Measurements from ENCODE around the gene TOM1L2.

Gene TOM1L2

DNA sequence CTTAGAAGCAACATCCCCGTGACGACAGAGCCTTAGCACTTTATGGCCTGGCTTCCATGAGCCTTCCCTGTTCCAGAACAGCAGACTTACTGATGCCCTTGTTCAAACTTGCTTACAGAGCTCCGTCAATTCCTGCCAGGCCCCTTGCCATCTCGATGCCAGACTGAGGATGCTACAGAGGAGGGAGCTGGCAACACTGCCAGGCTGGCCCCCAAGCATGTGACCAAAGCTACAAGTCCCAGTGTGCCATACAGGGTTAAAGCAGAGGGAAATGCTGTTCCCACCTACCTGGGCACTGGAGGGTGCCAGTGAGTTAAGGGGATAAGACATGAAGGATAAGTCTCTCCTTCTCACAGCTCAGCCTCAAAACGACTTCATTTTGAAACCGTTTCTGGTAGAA lies 102.0 kb downstream of the TOM1L2 start:
- TF ChIP-seq, protein P1, sequence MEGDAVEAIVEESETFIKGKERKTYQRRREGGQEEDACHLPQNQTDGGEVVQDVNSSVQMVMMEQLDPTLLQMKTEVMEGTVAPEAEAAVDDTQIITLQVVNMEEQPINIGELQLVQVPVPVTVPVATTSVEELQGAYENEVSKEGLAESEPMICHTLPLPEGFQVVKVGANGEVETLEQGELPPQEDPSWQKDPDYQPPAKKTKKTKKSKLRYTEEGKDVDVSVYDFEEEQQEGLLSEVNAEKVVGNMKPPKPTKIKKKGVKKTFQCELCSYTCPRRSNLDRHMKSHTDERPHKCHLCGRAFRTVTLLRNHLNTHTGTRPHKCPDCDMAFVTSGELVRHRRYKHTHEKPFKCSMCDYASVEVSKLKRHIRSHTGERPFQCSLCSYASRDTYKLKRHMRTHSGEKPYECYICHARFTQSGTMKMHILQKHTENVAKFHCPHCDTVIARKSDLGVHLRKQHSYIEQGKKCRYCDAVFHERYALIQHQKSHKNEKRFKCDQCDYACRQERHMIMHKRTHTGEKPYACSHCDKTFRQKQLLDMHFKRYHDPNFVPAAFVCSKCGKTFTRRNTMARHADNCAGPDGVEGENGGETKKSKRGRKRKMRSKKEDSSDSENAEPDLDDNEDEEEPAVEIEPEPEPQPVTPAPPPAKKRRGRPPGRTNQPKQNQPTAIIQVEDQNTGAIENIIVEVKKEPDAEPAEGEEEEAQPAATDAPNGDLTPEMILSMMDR (IDR thresholded peaks at IDR 0.05), result no peak

DNA sequence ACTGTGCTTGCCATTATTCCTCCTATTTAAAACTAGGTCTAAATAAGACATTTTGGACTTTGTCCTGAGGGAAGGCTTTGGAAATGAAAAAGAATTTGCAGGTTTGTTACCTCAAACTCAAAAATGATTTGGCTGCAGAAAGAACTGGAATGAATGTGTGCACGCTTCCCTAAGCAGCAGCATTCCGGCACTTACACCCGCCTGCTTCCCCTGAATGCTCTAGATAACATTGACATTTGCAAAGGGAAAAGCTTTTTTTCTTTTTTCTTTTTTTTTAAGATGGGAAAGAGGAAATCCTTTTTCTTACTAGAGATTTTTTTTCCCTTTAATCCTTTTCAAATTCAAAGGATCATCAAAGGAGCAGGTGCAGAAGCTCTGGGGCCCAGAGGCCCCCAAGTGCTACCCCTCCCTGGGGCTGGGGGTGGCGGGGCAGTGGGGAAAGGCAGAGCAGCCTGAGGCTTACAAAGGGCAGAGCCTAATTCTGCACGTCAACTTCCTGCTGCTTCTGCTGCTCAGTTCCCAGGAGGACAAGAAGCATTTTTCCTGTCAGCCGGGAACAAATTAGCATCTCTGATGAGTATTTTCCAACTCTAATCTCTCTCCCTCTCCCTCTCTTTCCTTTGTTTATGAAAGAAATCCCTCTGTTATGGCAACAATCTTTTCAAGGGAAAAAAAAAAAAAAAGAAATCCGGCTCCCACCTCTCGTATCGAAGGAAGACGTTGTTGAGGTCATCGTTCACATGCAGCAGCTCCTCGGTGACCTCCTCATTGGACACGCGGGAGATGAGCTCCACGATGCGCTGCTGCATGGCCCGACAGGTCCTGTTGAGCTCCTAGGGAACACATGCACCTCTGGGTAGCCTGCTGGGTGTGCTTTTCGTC lies 103.3 kb downstream of the TOM1L2 start:
- TF ChIP-seq, protein P1 (IDR thresholded peaks at IDR 0.05), result no peak

DNA sequence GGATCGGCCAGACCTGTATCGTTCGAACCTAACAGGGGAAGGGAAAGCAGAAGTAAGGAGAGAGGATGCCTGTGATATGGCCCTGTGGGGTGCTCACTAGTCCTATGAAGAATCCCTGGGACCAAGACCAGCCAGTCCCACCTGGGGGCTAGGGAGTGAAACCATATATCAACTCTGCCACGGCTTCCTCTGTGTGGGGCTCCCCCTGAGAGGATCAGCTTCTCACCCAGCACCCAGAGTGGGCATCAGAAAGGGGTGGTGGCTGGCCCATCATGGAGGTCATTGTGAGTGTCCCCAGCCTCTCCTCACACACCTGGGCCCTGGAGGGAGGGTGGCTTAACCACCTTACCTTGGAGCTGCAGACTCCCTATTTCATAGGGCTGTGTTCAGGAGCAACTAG lies 105.3 kb downstream of the TOM1L2 start:
- TF ChIP-seq, protein P1 (IDR thresholded peaks at IDR 0.05), result no peak

DNA sequence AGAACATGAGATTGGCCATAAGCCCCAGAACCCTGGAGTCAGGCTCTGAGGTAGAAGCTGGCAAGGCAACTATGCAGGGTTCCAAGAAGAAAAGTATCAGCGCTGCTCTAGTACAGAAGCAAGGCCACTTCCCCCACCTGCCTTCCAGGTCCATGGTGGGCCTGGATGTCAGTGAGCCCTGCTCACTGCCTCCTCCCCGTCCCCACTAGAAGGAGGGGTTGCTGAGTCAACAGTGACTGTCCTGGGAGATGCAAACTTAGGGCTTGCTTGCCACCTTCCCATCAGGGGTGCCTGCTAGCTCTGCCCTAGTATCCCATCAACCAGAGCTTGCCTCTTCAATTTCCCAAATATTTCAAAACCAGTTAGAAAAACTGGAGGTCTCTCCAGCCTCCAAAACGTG lies 105.8 kb downstream of the TOM1L2 start:
- TF ChIP-seq, protein P1 (IDR thresholded peaks at IDR 0.05), result no peak

DNA sequence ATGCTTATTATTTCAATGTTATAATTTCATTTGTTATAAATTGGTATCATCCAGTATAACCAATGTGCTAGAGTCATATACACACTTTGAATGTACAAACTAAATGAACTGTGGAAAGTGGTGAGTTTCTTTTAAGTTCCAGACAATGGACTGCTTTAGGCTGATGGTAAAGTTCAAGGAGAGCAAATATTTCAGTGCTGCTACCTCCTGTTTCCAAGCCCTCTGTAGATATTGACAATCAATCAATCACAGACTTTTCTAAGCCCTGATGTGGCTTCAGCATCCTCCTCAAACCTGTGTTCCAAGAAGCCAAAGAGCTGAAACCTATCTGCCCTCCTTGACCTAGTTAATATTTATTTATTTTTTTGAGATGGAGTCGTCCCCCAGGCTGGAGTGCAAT lies 107.2 kb downstream of the TOM1L2 start:
- TF ChIP-seq, protein P1 (IDR thresholded peaks at IDR 0.05), result no peak

DNA sequence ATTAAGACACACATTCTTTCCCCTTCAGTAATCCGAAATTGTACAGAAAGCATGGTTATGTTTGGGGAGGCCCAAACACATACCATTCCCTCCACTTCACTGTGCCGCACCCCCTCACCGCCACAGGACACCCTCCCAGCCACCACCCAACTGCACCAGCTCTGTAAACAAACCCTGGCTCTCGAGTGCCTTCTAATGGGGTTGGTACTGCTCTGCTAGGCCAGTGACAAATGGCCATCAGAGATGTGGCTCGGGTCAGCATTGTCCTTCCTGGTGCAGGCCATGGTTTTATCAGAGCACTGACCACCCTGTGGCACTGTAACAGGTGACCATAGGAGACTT lies 111.5 kb downstream of the TOM1L2 start:
- TF ChIP-seq, protein P1 (IDR thresholded peaks at IDR 0.05), result no peak

DNA sequence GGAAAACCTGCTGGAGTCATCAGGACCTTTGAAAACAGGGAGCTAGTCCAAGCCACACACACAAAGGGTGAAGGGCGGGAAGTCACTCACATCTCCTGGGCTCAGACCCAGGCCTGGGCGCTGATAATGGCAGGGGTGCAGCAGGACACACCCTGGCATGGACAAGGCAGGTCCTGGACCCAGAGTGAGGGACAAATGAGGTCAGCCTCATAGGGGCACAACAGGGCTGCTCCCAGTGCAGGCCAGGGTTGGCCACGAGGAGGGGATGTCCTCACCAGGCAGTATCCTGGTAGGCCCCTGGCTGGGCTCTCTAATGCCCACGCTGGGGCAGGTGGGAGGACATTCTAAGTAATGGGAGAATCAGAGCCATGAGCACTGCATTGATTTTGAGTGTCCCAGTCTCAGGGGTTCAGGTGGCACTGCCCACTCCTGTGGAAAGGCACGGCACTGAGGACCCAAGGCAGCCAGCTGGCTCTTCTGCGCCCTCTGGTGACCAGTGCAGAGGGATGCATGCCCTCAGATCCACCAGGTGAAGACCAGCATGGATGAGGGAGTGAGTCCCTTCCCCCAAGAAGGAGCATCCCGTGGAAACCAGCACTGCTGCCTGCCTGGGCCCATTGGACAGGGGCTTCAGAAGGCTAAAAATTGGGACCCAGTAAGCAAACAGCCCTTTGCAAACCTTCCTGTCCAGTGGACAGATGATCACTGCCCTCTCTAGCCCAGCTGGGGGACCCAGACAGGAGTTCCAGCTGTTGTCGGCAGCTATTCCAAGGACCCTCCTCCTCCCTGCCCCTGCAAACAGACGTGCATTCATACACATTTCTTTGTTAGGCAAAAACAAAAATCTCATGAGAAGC lies 112.1 kb downstream of the TOM1L2 start:
- TF ChIP-seq, protein P1 (IDR thresholded peaks at IDR 0.05), result peak; percentile 96

All from LNCAP (cell line).